Suppressor macrophage (primary cell): Measurements from ENCODE around the gene DAPK3.
"Not testable (repeated sequence)": the region's sequence is repeated elsewhere in the genome, so short reads cannot be mapped to it uniquely, and the experiment has no call there.

Source experiments
- DNase-seq, 4 experiments: peaks; one replicate each; pipeline ENCODE4 v3.0.0-alpha.2; 2020 to 2022

The DAPK3 gene

GRCh38 chr19:3977242-3978143, 6.6 kb upstream of the DAPK3 start:
- DNase-seq, result no peak

GRCh38 chr19:3976495-3977241, 5.8 kb upstream of the DAPK3 start:
- DNase-seq, result no peak

GRCh38 chr19:3975637-3976087, 4.8 kb upstream of the DAPK3 start:
- DNase-seq, result no peak

GRCh38 chr19:3975144-3975543, 4.2 kb upstream of the DAPK3 start:
- no peak for DNase-seq

GRCh38 chr19:3970313-3970807, 539 bp downstream of the DAPK3 start:
- no peak for DNase-seq

- DNase-seq, result no peak
Observed at GRCh38 chr19:3969435-3970312, 1.2 kb downstream of the DAPK3 start.

- peak in 1 of 4 experiments; percentile 21 for DNase-seq
Observed at GRCh38 chr19:3968556-3969434, 2.1 kb downstream of the DAPK3 start.

- DNase-seq, result not testable (repeated sequence)
Observed at GRCh38 chr19:3967983-3968382, 2.9 kb downstream of the DAPK3 start.

- no peak for DNase-seq
Observed at GRCh38 chr19:3966051-3967017, 4.6 kb downstream of the DAPK3 start.

GRCh38 chr19:3964256-3965194, 6.4 kb downstream of the DAPK3 start:
- no peak for DNase-seq

- DNase-seq, result no peak
Observed at GRCh38 chr19:3963458-3964255, 7.2 kb downstream of the DAPK3 start.

- no peak for DNase-seq
Observed at GRCh38 chr19:3961007-3961406, 9.9 kb downstream of the DAPK3 start.

- no peak for DNase-seq
Observed at GRCh38 chr19:3959766-3960131, 11.2 kb downstream of the DAPK3 start.

- DNase-seq, result no peak
Observed at GRCh38 chr19:3958836-3959765, 11.8 kb downstream of the DAPK3 start.

GRCh38 chr19:3955688-3956087, 15.2 kb downstream of the DAPK3 start:
- DNase-seq, result no peak

- DNase-seq, result not testable (repeated sequence)
Observed at GRCh38 chr19:3955276-3955675, 15.6 kb downstream of the DAPK3 start.

GRCh38 chr19:3954107-3954506, 16.8 kb downstream of the DAPK3 start:
- DNase-seq, result no peak
